GM21381 (cell line): ENCODE measurements around the gene CTIF.

Source experiments
- ATAC-seq: cut with Tn5 transposase; IDR thresholded peaks from one replicate; pipeline ENCODE4 v1.9.1; 2021; ENCODE audit warnings: mild to moderate bottlenecking, moderate library complexity; ENCODE audit not compliant: unreplicated experiment

The CTIF gene

GRCh38 chr18:48871391-48872166 is 332.7 kb downstream of the CTIF start:
- no peak for ATAC-seq

- ATAC-seq, result no peak
These were observed 333.7 kb downstream of the CTIF start for GRCh38 chr18:48872234-48873145.

GRCh38 chr18:48874233-48874632 is 335.4 kb downstream of the CTIF start:
- ATAC-seq, result no peak

GRCh38 chr18:48874701-48875162 is 335.9 kb downstream of the CTIF start:
- no peak for ATAC-seq

- ATAC-seq, result no peak
These were observed 336.6 kb downstream of the CTIF start for GRCh38 chr18:48875314-48875941.

- ATAC-seq, result no peak
These were observed 337.2 kb downstream of the CTIF start for GRCh38 chr18:48875942-48876511.

GRCh38 chr18:48876590-48876989 is 337.8 kb downstream of the CTIF start:
- no peak for ATAC-seq

- no peak for ATAC-seq
These were observed 339.1 kb downstream of the CTIF start for GRCh38 chr18:48877941-48878340.

GRCh38 chr18:48878471-48878870 is 339.6 kb downstream of the CTIF start:
- no peak for ATAC-seq

GRCh38 chr18:48879008-48879431 is 340.2 kb downstream of the CTIF start:
- ATAC-seq, result no peak

- no peak for ATAC-seq
These were observed 342.1 kb downstream of the CTIF start for GRCh38 chr18:48880931-48881330.

- no peak for ATAC-seq
These were observed 343.5 kb downstream of the CTIF start for GRCh38 chr18:48882379-48882778.

GRCh38 chr18:48884306-48884705 is 345.5 kb downstream of the CTIF start:
- no peak for ATAC-seq

GRCh38 chr18:48884771-48885170 is 345.9 kb downstream of the CTIF start:
- ATAC-seq, result no peak

- no peak for ATAC-seq
These were observed 346.6 kb downstream of the CTIF start for GRCh38 chr18:48885266-48885923.

GRCh38 chr18:48885924-48886400 is 347.1 kb downstream of the CTIF start:
- no peak for ATAC-seq

GRCh38 chr18:48886520-48887293 is 347.9 kb downstream of the CTIF start:
- ATAC-seq, result no peak

- no peak for ATAC-seq
These were observed 348.6 kb downstream of the CTIF start for GRCh38 chr18:48887294-48887904.
